ENCODE results near the gene ASPHD2. TPM values are rescaled to one million over a fixed set of nuclear protein-coding genes. Genes with fewer than 3 reads are reported as not detected.
A peak's percentile ranks its signal among the peaks of the same experiment; 100 is the strongest.

ASPHD2 gene
- total RNA-seq, 1 donor from 2014 or later: 1.5 TPM

GRCh38 chr22:26483043-26483438, 54.0 kb downstream of the ASPHD2 start:
- no peak for TF ChIP-seq CTCF (IDR thresholded peaks at IDR 0.05)
- Histone ChIP-seq H3K36me3 (peaks cover 18% of the 10 kb centered on the region), H3K27me3 (ENCODE audit: low read depth) (no peaks in the 10 kb centered on the region), H3K9me3 (no peaks in the 10 kb centered on the region), H3K4me3 (peak overlapping the region; percentile 100), H3K4me1 (peaks cover 68% of the 10 kb centered on the region), H3K27ac (peak overlapping the region; percentile 99)
- intact Hi-C loops (cut with DNase I): no loop called here
- DNase-seq (no peak), ATAC-seq (peak in 1 of 2 donors; percentile 19)

- TF ChIP-seq CTCF (IDR thresholded peaks at IDR 0.05): no peak
- H3K4me1 ChIP-seq: peaks cover 67% of the 10 kb centered on the region
Observed at GRCh38 chr22:26483439-26484359, 54.6 kb downstream of the ASPHD2 start, which contains the start of the genes HPS4 and SRRD. TSS of gene HPS4 (minus strand) at chr22:26483783. CDS start at chr22:26481762, 2,021 bp downstream. TSS of gene SRRD (plus strand) at chr22:26483877. CDS start at chr22:26483891, 14 bp downstream.

GRCh38 chr22:26484360-26484706, 55.3 kb downstream of the ASPHD2 start:
- Histone ChIP-seq H3K27ac (peak overlapping the region; percentile 99), H3K4me1 (peaks cover 60% of the 10 kb centered on the region), H3K9me3 (no peaks in the 10 kb centered on the region), H3K4me3 (peak overlapping the region; percentile 100), H3K27me3 (ENCODE audit: low read depth) (no peaks in the 10 kb centered on the region), H3K36me3 (peaks cover 31% of the 10 kb centered on the region)
- intact Hi-C loops (cut with DNase I): no loop called here
- ATAC-seq (no peak), DNase-seq (no peak)
- TF ChIP-seq CTCF (IDR thresholded peaks at IDR 0.05): no peak

More at GRCh38 chr22:26483439-26484359, 54.6 kb downstream of the ASPHD2 start, which contains the start of the genes HPS4 and SRRD:
- peak; percentile 94 for DNase-seq
- peaks cover 24% of the 10 kb centered on the region for H3K36me3 ChIP-seq
- H3K4me3 ChIP-seq: peak within 1 kb of the TSS; percentile 100
- H3K27me3 ChIP-seq (ENCODE audit: low read depth): no peaks in the 10 kb centered on the region
- ATAC-seq: peak; percentile 97
- intact Hi-C loops (cut with DNase I): no loop called here
- no peaks in the 10 kb centered on the region for H3K9me3 ChIP-seq
- H3K27ac ChIP-seq: peak within 1 kb of the TSS; percentile 99

GRCh38 chr22:26485013-26485412, 56.0 kb downstream of the ASPHD2 start:
- ATAC-seq (no peak), DNase-seq (no peak)
- peaks cover 53% of the 10 kb centered on the region for H3K4me1 ChIP-seq
- H3K27me3 ChIP-seq (ENCODE audit: low read depth): no peaks in the 10 kb centered on the region
- TF ChIP-seq CTCF (IDR thresholded peaks at IDR 0.05): no peak
- H3K36me3 ChIP-seq: peaks cover 37% of the 10 kb centered on the region
- H3K27ac ChIP-seq: peak overlapping the region; percentile 99
- intact Hi-C loops (cut with DNase I): no loop called here
- no peaks in the 10 kb centered on the region for H3K9me3 ChIP-seq
- H3K4me3 ChIP-seq: peak overlapping the region; percentile 100

- TF ChIP-seq CTCF (IDR thresholded peaks at IDR 0.05): no peak
- Histone ChIP-seq H3K4me3 (no peak overlapping the region), H3K27ac (no peak overlapping the region), H3K9me3 (no peaks in the 10 kb centered on the region), H3K4me1 (peaks cover 45% of the 10 kb centered on the region), H3K27me3 (ENCODE audit: low read depth) (no peaks in the 10 kb centered on the region), H3K36me3 (peaks cover 46% of the 10 kb centered on the region)
- no peak for ATAC-seq
- intact Hi-C loops (cut with DNase I): no loop called here
- no peak for DNase-seq
Observed at GRCh38 chr22:26485806-26486390, 56.8 kb downstream of the ASPHD2 start.

Measured in lower lobe of right lung (tissue), 2 donors.